Left lobe of liver (tissue), 2 donors: ENCODE data around the gene TBC1D24. TPM values are rescaled to one million over a fixed set of nuclear protein-coding genes. Genes with fewer than 3 reads are reported as not detected.
"Not testable (repeated sequence)": the region's sequence is repeated elsewhere in the genome, so short reads cannot be mapped to it uniquely, and the experiment has no call there.

ENCODE experiments used
- ATAC-seq: fragments of 200-7000 bp; cut with Tn5 transposase; one replicate; pipeline ENCODE4 v1.9.1; 2020; ENCODE audit warnings: mild to moderate bottlenecking, moderate library complexity
- DNase-seq: peaks from one replicate; pipeline ENCODE4 v3.0.0-alpha.2; 2020; ENCODE audit warnings: low spot score
- total RNA-seq: library from RNA; stranded (reverse); gene quantifications from one replicate; pipeline ENCODE4 v1.2.1, GENCODE V29; 2021
- donor health status: DM: no; HTN: no; CAD: no; lungs with moderate emphysema.
- donor health status: DM: no; HTN: yes; CAD: no.

TBC1D24 gene
- total RNA-seq, 1 donor from 2014 or later, result 32.5 TPM

DNA sequence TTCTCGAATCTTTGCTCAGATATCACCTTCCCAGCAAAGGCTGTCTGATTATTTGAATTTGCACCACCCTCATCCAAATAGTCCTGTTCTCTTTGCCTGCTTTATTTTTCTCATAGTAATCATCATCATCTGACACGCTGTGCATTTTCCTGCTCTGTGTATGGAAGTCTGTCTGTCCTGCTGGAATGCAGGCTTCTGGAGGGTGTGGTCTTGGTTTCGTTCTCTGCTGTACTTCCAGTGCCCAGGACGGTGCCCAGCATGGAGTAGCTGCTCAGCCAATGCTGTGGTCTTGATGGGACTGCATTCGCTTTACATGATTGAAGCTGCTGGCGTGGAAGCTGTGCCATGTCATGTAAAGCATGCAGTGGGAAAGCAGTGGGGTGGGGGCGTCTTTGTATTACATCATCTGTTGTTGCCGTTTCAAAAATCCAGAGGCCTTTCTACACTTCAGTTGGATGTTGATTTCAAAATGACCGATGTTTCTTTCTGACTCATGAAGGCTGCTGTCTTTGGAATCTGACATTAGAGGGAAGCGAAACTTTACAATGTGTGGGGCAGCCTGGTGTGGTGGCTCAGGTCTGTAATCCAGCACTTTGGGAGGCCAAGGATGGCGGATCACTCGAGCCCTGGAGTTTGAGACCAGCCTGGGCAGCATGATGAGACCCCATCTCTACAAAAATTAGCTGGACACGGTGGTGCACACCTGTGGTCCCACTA is 79.9 kb downstream of the TBC1D24 start:
- ATAC-seq, DNase-seq: not testable (repeated sequence)

Other genes with a start within 250 kb of the TBC1D24 start
- gene DNASE1L2, start 238.7 kb upstream of the TBC1D24 start, total RNA-seq, result 1.2 TPM
- 171 TPM for gene ECI1, start 223.5 kb upstream of the TBC1D24 start, total RNA-seq
- gene RNPS1, start 207.0 kb upstream of the TBC1D24 start, total RNA-seq, result 32.1 TPM
- 1.9 TPM for gene ABCA3, start 134.4 kb upstream of the TBC1D24 start, total RNA-seq
- 2.0 TPM for gene CCNF, start 45.7 kb upstream of the TBC1D24 start, total RNA-seq
- gene TEDC2, start 15.0 kb upstream of the TBC1D24 start, total RNA-seq, result 0.63 TPM
- 3.6 TPM for gene NTN3, start 3.8 kb upstream of the TBC1D24 start, total RNA-seq
- gene ATP6V0C, start 38.8 kb downstream of the TBC1D24 start, total RNA-seq, result 87.0 TPM
- gene AMDHD2, start 45.2 kb downstream of the TBC1D24 start, total RNA-seq, result 22.2 TPM
- gene CEMP1, start 56.3 kb downstream of the TBC1D24 start, total RNA-seq, result 0.20 TPM
- gene PDPK1, start 62.9 kb downstream of the TBC1D24 start, total RNA-seq, result 27.4 TPM
- gene KCTD5, start 207.4 kb downstream of the TBC1D24 start, total RNA-seq, result 7.8 TPM
- 0.45 TPM for gene PRSS27, start 245.1 kb downstream of the TBC1D24 start, total RNA-seq